Cardiac muscle cell (in vitro differentiated cells and primary cell): ENCODE data around the gene SOWAHC. TPM values are rescaled to one million over a fixed set of nuclear protein-coding genes. Genes with fewer than 3 reads are reported as not detected.
"Not testable (repeated sequence)": the region's sequence is repeated elsewhere in the genome, so short reads cannot be mapped to it uniquely, and the experiment has no call there.

ENCODE experiments used
- DNase-seq, 2 donors: peaks; one replicate each; pipeline versions ENCODE4 v3.0.0 to v3.0.0-alpha.2; 2010 to 2017; ENCODE audit warnings: low read depth in 1 of 2, low spot score in 1 of 2
- H3K27ac ChIP-seq: fragments of 200-600 bp; sonication (generic); 2 replicates; pipeline ENCODE4 v1.5.1; 2016
- H3K27me3 ChIP-seq: fragments of 200-600 bp; sonication (generic); 2 replicates; pipeline ENCODE4 v1.6.0; 2016; ENCODE audit warnings: control low read depth
- H3K36me3 ChIP-seq: fragments of 200-600 bp; sonication (generic); 2 replicates; pipeline ENCODE4 v1.5.1; 2016; ENCODE audit warnings: control low read depth
- H3K4me1 ChIP-seq: fragments of 200-600 bp; sonication (generic); 2 replicates; pipeline ENCODE4 v1.8.1; 2017; ENCODE audit warnings: low read depth, mild to moderate bottlenecking, mixed run types
- H3K4me3 ChIP-seq: fragments of 200-600 bp; sonication (generic); 2 replicates; pipeline ENCODE4 v1.5.1; 2016; ENCODE audit warnings: mild to moderate bottlenecking
- H3K9me3 ChIP-seq: fragments of 200-600 bp; sonication (generic); 2 replicates; pipeline ENCODE4 v1.5.1; 2017; ENCODE audit warnings: low read depth, mild to moderate bottlenecking, control low read depth
- polyA plus RNA-seq: library from polyadenylated mRNA; unstranded; fragments of >200 nt; fragmentation: Nextera tagmentation; extraction: Ambion mirVana; gene quantifications from 2 replicates; pipeline ENCODE4 v1.2.1, GENCODE V29; 2016
- total RNA-seq: library from RNA; depleted of rRNA; stranded (reverse); fragments of >200 nt; gene quantifications from 2 replicates; pipeline ENCODE4 v1.2.3, GENCODE V29; 2016
- TF ChIP-seq, protein P1 (sequence below): IDR thresholded peaks from 2 replicates; pipeline ENCODE4 v1.5.1; 2012; ENCODE audit warnings: low read depth, mild to moderate bottlenecking, low read length

SOWAHC gene
- total and polyA plus RNA-seq, 2 experiments from 2014 or later: 8.5 to 11.7 TPM

GRCh38 chr2:109619032-109619615 lies 5.0 kb downstream of the SOWAHC start:
- DNase-seq: no peak
- H3K27ac ChIP-seq: no peak overlapping the region
- peaks cover 7% of the 10 kb centered on the region for H3K4me1 ChIP-seq
- H3K36me3 ChIP-seq: no peaks in the 10 kb centered on the region
- peaks cover 9% of the 10 kb centered on the region for H3K27me3 ChIP-seq
- TF ChIP-seq, protein P1, sequence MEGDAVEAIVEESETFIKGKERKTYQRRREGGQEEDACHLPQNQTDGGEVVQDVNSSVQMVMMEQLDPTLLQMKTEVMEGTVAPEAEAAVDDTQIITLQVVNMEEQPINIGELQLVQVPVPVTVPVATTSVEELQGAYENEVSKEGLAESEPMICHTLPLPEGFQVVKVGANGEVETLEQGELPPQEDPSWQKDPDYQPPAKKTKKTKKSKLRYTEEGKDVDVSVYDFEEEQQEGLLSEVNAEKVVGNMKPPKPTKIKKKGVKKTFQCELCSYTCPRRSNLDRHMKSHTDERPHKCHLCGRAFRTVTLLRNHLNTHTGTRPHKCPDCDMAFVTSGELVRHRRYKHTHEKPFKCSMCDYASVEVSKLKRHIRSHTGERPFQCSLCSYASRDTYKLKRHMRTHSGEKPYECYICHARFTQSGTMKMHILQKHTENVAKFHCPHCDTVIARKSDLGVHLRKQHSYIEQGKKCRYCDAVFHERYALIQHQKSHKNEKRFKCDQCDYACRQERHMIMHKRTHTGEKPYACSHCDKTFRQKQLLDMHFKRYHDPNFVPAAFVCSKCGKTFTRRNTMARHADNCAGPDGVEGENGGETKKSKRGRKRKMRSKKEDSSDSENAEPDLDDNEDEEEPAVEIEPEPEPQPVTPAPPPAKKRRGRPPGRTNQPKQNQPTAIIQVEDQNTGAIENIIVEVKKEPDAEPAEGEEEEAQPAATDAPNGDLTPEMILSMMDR: no peak
- no peak overlapping the region for H3K4me3 ChIP-seq
- H3K9me3 ChIP-seq: no peaks in the 10 kb centered on the region

DNA sequence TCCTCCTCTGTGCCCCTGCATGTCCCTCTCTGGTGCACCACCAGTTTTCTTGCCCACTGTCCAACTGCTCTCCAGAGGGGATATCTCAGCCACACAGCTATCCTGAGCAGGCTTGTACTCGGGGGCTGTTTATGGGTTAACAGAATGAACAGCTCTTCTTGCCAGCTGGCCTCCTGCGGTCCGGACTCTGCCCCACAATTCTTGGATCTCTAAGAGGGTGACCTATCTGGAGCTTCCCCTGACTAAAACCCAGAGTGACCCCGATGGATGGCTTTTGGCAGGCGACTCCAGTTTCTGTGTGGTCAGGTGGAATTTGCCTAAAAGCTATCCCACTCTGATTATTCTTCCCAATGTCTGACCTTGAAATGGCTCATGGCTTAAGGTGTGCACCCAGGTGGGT lies 9.1 kb downstream of the SOWAHC start:
- H3K4me1 ChIP-seq: no peaks in the 10 kb centered on the region

DNA sequence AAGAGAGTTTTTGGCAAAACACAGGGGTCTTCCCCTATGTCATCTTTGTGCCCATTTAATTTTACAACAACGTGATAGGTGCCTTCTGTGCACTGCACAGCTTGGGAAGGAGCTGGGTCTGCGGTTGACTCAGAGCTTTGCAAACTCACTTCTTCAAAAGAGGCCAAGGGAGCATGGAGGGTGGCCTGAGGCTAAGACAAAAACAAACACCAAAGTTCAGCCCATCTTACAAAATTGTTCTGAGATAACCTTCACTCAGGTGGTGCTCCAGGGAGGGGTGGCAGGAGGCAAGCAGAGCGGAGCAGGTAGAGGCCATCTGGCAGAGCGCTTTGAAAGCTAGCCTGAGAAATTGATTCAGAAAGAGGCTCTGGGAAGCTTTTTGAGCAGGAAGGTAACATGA lies 9.8 kb downstream of the SOWAHC start:
- Histone ChIP-seq H3K27me3 (no peaks in the 10 kb centered on the region), H3K27ac (no peak overlapping the region), H3K4me1 (no peaks in the 10 kb centered on the region), H3K36me3 (no peaks in the 10 kb centered on the region), H3K4me3 (no peak overlapping the region), H3K9me3 (no peaks in the 10 kb centered on the region)
- TF ChIP-seq, protein P1: no peak
- DNase-seq: no peak

More for the DNA sequence above, 9.1 kb downstream of the SOWAHC start:
- no peaks in the 10 kb centered on the region for H3K36me3 ChIP-seq
- DNase-seq: no peak
- H3K4me3 ChIP-seq: no peak overlapping the region
- no peaks in the 10 kb centered on the region for H3K9me3 ChIP-seq
- no peaks in the 10 kb centered on the region for H3K27me3 ChIP-seq
- TF ChIP-seq, protein P1: no peak
- H3K27ac ChIP-seq: no peak overlapping the region

DNA sequence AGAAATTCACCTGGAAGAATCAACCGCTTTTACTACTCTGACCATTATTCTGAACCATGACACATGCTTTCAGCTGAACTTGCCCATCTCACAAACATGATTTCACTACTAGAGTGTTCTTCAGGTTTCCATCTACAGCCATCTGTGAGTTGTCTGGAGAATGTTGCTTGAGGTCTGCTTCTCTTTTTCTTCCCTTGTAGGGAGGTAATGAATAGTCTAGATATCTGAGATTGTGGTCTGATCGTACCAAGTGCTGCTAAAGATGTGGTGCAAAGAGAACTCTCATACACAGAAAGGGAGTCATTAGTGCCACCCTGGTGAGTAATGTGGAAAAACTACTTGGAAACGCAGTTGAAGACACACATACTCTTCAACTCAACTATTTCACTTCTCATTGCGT lies 10.2 kb downstream of the SOWAHC start:
- H3K36me3 ChIP-seq: no peaks in the 10 kb centered on the region
- TF ChIP-seq, protein P1: no peak
- H3K27me3 ChIP-seq: no peaks in the 10 kb centered on the region
- H3K4me1 ChIP-seq: no peaks in the 10 kb centered on the region
- DNase-seq: no peak
- no peak overlapping the region for H3K27ac ChIP-seq
- no peak overlapping the region for H3K4me3 ChIP-seq
- no peaks in the 10 kb centered on the region for H3K9me3 ChIP-seq

DNA sequence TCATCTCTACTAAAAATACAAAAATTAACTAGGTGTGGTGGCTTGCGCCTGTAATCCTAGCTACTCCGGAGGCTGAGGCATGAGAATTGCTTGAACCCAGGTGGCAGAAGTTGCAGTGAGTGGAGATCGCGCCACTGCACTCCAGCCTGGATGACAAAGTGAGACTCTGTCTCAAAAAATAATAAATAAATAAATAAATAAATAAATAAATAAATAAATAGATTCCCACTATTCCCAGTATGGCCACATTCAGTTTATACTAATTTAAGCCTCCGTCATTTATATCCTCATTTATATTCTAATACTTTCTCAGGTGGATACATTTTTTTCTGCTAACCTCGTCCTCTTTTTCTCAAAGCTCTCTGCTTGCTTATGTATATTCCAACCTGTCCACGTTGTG lies 14.2 kb downstream of the SOWAHC start:
- H3K27me3 ChIP-seq, H3K4me3 ChIP-seq, DNase-seq, H3K9me3 ChIP-seq, H3K36me3 ChIP-seq, H3K27ac ChIP-seq, H3K4me1 ChIP-seq: not testable (repeated sequence)

- H3K4me1 ChIP-seq: no peaks in the 10 kb centered on the region
- no peaks in the 10 kb centered on the region for H3K9me3 ChIP-seq
- no peaks in the 10 kb centered on the region for H3K27me3 ChIP-seq
- H3K36me3 ChIP-seq: no peaks in the 10 kb centered on the region
- H3K27ac ChIP-seq: no peak overlapping the region
- TF ChIP-seq, protein P1: no peak
- DNase-seq: no peak
- H3K4me3 ChIP-seq: no peak overlapping the region
Observed at GRCh38 chr2:109629867-109630266, 15.7 kb downstream of the SOWAHC start.
